Sciatic nerve (tissue), 2 donors: ENCODE data around the gene GNS. TPM values are rescaled to one million over a fixed set of nuclear protein-coding genes. Genes with fewer than 3 reads are reported as not detected.
"Not testable (repeated sequence)": the region's sequence is repeated elsewhere in the genome, so short reads cannot be mapped to it uniquely, and the experiment has no call there.

Experiments
- ATAC-seq: fragments of 200-7000 bp; cut with Tn5 transposase; one replicate; pipeline ENCODE4 v1.9.1; 2020; ENCODE audit warnings: mild to moderate bottlenecking, moderate library complexity
- DNase-seq: peaks from one replicate; pipeline ENCODE4 v3.0.0-alpha.2; 2020; ENCODE audit warnings: low spot score
- intact Hi-C: fragments of 100-400 bp; cut with DNase I; formaldehyde crosslinking; loops from one replicate; pipeline ENCODE4 v1.14.2; 2022
- total RNA-seq: library from RNA; stranded (reverse); fragmentation: NEBNext Ultra II Directional; extraction: Animal tissue kit (Norgen Biotek cat#: 25700); gene quantifications from one replicate; pipeline ENCODE4 v1.2.1, GENCODE V29; 2021
- donor health status: DM: no; HTN: no; CAD: no.
- donor health status: DM: no; HTN: no; CAD: no.

The GNS gene
- total RNA-seq, 1 donor from 2014 or later: 82.8 TPM

DNA sequence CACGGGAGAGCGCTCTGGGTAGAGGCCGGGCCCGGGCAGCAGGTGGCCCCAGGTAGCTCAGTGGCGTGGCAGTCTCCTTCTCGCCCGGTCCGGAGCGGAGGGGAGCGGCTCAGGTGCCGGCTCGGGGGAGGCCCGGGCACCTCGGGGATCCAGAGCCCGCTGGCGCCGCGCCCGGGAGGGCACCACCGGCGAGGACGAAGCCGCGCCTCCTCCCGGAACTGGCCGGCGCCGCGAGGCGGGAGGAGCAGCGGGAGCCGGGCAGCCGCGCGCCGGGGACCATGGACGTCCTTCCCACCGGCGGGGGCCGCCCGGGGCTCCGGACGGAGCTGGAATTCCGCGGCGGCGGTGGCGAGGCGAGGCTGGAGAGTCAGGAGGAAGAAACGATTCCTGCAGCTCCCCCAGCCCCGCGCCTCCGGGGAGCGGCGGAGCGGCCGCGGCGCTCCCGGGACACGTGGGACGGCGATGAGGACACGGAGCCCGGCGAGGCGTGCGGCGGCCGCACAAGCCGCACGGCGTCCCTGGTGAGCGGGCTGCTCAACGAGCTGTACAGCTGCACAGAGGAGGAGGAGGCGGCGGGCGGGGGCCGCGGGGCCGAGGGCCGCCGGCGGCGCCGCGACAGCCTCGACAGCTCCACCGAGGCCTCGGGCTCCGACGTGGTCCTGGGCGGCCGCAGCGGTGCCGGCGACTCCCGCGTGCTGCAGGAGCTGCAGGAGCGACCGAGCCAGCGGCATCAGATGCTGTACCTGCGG lies 21.5 kb upstream of the GNS start:
- DNase-seq (peak; percentile 62), ATAC-seq (peak; percentile 61)
- intact Hi-C loops: no loop called here

DNA sequence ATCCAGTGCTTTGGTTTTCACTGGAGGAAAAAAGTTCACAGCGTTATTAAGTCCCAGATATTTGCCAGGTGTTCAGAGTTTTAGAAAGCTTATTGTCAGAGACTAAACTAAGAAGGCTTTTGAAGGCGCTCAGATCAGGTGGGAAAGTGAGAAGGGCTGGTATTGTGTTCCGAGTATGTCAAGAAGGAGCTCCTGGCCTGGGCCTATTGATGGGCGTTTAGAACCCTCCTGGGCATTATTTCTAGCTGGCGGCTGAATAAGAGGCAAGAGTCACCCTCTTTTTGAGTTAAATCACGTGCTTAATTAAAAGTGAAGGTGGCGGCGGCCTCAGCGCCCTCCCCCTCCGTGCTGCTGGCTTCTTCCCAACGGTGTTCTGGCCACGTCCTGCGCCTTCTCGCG lies 20.9 kb upstream of the GNS start:
- DNase-seq (no peak), ATAC-seq (no peak)
- intact Hi-C loops: no loop called here

DNA sequence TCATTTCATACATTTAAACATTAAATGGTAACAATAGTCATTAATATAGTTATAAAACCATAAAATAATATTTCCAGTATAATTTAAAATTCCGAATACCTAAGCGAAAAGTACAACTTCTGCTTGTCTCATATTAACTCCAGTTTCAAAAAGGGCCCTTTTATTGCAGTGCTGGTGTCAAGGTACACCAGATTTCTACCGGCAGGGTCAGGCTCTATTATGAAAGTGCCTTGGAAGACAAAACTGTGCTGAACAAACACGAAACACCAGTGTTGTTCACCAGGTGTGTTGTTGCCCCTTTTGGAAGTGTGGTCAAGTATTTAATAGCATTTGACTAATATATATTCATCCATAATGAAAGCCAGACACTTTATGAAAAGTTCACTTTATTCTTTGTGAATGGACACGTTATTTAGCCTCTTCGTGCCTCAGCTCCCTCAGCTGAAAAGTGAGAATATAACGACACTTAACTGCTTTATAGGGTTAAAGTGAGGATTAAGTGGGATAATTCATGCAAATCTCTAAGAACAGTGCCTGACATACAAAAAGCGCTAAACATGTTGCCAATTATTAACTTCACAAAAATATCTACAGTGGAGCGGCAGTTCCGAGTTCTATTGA lies 20.3 kb upstream of the GNS start:
- ATAC-seq: no peak
- intact Hi-C loops: no loop called here
- DNase-seq: no peak

DNA sequence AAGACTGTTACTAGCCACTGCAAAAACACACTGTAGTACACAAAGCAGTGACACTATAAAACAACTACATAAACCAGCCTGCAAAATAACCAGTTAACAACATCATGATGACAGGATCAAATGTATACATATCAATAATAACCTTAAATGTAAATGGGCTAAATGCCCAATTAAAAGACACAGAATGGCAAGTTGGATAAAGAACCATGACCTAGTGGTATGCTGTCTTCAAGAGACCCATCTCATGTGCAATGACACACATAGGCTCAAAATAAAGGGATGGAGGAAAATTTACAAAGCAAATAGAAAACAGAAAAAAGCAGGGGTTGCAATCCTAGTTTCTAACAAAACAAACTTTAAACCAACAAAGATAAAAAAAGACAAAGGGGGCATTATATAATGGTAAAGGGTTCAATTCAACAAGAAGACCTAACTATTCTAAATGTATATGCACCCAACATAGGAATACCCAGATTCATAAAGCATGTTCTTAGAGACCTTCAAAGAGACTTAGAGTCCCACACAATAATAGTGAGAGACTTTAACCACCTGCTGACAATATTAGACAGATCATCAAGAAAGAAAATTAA lies 16.0 kb upstream of the GNS start:
- intact Hi-C loops, ATAC-seq, DNase-seq: not testable (repeated sequence)

DNA sequence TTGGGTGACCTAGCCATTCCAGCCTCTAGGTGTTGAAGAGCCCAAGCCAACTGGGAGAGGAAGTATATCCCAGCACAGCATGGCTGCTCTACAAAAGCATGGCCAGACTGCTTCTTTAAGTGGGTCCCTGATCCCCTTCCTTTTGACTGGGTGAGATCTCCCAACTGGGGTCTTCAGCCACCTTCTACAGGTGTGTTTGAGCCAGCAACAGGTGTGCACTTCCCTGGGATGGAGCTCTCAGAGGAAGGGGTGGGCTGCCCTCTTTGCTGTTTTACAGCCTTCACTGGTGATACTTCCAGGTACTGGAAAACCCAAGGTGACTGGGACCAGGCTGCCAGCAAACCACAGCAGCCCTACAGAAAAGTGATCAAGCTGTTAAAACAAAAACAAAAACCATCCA lies 14.2 kb upstream of the GNS start:
- no peak for DNase-seq
- intact Hi-C loops: no loop called here
- no peak for ATAC-seq

DNA sequence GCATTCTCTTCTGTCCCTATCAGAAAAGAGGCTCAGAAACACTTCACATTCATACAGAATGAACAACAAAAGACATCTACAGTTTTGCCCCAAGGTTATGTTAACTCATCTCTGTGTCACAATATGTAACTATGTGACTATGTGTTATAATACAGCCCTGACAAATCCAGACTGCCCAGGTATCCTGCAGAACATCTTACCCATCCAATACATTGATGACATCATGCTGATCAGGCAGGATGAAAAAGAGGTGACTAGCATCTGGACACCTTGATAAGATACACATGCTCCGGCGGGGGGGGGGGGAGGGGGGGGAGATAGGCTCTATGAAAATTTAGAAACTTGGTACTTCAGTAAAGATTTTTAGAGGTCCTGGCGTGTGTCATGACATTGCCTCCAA lies 8.3 kb upstream of the GNS start:
- DNase-seq (no peak), ATAC-seq (no peak)
- intact Hi-C loops: no loop called here

DNA sequence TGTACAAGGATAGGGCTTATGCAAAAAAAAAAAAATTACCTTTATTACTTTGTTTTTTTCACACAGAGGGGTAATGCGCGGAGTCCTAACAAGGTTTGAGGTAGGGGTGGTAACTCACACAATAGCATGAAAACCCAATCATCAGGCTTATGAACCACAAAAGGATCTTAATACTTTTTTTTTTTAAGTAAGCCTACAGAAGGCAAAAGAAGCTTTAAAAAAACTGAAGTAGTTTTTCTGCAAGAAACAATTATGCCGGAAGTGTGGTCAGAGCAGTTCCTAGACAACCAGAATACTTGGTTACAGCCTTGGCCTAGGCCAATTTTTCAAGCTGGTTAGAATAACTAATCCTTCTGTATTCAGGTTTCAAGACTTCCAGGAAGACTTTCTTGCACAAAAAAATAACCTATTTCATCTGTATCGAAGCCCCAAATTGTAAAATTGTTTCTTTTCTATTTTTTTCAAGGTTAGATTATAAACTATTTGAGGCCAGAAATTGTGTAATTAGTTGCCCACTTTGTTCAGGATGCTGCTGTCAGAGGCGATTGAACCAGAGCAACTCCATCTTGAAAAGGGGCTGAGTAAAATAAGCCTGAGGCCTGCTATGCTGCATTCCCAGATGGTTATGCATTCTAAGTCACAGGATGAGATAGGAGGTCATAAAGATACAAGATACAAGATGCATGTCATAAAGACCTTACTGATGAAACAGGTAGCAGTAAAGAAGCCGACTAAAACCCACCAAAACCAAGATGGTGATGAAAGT lies 1.8 kb upstream of the GNS start:
- intact Hi-C loops: no loop called here
- ATAC-seq: no peak

DNA sequence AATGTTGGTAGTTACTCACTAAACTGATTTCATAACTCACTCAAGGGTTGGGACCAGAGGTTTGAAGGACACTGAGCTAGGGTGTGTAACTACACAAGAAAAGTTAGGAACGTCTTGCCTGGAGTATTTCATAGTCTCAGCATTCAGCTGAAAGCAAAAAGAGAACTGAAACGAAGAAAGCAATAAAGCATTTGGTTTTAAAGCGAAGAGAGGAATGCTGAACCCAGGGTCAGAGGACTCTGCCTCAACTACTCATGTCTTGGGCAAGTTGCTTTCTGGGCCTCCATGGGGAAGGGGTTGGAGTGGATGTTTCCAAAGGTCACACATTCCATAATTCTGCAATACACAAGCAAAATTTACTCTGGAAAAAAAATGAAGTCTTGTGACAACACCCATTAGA lies 1.4 kb downstream of the GNS start:
- ATAC-seq: no peak
- no peak for DNase-seq
- intact Hi-C loops: no loop called here

More for the DNA sequence above, 1.8 kb upstream of the GNS start:
- no peak for DNase-seq

DNA sequence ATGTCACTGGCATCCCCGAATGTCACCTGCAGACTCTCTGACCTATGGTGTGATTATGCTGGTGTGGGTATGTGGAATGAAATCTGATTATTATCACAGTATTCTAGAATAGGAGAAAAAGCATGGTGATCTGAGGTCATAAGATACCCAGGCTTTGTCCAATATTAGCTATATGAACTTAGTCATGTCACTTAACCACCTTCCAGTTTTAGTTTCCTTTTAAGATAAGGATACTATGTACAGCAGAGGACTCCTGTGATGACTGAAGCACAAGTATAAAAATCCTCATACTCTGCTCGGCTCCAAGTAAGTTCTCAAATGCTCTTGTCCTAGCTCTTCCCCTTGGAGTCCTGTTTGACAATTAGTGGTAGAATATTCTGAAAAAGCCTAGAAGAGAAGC lies 2.8 kb downstream of the GNS start:
- intact Hi-C loops: no loop called here
- DNase-seq (no peak), ATAC-seq (no peak)

DNA sequence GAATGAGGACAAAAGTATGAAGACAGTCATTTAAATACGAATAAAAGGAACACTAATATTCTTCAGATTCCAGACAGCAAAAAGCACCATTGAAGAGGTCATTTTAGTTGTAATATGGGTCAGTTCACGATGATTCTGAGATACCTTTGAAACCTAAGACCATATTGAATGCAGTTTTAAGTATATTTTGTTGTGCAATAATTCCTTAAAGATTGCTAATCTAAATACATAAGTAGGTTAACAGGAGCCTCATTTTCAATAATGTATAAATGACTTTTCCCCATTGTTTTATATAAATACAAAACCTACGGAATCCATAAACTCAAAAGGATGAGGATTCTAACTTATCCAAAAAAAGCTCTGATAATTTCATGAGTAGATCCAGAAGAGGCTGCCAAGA lies 5.8 kb downstream of the GNS start:
- DNase-seq (no peak), ATAC-seq (no peak)
- intact Hi-C loops: no loop called here

DNA sequence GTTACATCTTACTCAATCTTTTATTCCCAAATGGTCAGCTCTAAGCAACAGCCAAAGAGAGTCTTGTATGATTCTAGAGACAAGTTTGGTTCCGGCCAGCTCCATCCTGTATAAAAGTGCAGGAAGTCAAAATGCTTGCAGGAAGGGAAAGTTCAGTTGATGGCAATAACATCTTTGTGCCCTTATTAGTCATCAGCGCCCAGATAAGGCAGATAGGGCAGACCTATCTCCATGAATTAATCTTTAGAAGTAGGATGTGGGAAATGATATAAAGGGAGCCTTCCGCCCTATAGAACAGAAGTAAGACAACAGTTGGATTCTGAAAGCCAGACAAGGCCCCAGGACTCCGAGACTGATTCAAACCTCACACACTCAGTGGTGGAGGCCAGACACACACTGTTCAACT lies 6.4 kb downstream of the GNS start:
- intact Hi-C loops: no loop called here
- peak; percentile 88 for ATAC-seq
- no peak for DNase-seq

DNA sequence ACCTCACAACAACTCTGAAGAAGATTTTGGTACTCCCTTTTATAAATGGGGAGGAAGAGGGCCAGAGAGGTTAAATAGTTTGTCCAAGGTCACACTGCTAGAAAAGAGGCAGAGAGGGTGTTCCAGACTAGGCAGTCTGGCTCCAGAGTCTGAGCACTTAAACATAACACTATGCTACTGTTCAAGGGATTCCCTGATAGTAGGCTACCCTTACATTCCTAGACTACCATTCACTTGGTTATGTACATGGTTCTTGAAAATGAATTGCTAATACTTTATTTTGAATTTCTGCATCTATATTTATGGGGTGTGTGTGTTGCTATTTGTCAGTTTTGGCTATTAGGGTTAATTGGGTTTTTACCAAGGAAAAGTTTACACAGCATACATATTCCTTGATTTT lies 7.2 kb downstream of the GNS start:
- ATAC-seq (no peak), DNase-seq (no peak)
- intact Hi-C loops: no loop called here

DNA sequence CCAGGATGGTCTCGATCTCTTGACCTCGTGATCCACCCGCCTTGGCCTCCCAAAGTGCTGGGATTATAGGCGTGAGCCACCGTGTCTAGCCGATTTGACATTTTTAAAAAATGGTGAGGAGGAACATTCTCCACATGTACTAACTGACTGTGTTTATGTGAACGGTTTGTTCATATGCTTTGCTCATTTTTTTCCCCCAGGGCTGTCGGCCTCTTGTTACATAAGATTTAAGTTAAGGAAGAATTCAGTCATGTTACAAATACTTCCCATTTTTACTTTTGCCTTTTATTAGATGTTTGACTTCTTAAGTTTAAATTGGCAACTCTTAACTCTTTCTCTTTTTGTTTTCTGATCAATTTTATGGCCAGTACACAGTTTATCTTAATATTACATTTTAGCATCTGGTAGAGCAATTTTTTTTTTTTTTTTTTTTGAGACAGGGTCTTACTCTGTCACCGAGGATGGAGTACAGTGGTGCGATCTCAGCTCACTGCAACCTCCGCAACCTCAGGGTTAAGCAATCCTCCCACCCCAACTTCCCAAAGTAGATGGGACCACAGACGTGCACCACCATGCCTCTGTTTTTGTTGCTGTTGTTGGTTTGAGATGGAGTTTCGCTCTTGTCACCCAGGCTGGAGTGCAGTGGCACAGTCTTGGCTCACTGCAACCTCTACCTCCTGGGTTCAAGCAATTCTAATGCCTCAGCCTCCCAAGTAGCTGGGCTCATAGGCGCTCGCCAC lies 9.6 kb downstream of the GNS start:
- DNase-seq: no peak
- no peak for ATAC-seq
- intact Hi-C loops: no loop called here

DNA sequence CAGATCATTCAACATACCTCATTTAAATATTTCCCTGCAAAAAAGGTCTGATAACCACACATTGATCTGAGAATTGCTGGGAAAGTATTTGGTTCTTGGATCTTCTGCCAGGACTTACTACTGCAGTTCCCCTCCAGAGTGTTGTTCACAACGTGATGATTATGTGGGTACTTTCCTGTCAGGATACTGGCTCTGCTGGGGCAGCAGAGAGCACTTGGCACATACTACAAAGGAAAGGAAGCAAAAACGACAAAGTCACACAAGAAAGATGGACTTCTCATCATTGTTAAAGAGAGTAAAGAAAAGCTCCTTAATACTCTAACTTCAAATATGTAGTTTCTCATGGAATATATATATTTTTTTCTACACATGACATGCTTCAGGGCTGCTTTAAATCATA lies 11.5 kb downstream of the GNS start:
- no peak for ATAC-seq
- intact Hi-C loops: no loop called here

DNA sequence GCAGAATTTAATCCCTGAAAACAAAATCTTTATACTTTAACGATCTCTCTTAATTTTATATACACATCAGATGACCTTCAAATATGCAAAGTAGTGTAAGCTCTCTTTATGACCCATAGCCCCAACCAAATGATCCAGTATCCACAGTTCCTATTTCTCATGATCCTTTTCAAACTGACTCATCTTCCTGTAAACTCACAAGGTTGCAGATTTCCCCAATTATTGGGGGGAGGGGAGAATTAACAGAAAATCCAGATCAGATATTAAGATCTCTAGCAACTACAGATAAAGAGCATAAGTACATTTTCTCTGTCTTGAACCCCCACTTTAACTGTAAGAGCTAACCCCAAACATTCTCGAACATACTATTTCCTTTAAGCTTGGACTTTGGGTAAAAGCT lies 12.5 kb downstream of the GNS start:
- intact Hi-C loops: no loop called here
- DNase-seq: no peak
- ATAC-seq: no peak

More for the DNA sequence above, 11.5 kb downstream of the GNS start:
- no peak for DNase-seq

DNA sequence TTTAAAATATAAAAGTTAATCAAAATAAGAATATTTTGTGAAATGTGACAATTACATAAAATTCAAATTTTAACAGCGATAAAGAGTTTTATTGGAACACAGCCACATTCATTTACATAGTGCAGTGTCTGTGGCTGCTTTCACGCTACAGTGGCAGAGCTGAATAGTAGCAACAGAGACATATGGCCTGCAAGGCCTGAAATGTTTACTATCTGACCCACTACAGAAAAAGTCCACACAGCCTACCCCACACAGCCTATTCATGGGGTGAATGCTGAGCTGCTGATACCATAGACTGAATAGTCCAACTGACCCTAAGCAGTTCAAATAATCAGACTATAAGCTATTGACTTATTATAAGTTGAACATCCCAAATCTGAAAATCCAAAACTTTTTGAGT lies 13.2 kb downstream of the GNS start:
- ATAC-seq (no peak), DNase-seq (no peak)
- intact Hi-C loops: no loop called here

DNA sequence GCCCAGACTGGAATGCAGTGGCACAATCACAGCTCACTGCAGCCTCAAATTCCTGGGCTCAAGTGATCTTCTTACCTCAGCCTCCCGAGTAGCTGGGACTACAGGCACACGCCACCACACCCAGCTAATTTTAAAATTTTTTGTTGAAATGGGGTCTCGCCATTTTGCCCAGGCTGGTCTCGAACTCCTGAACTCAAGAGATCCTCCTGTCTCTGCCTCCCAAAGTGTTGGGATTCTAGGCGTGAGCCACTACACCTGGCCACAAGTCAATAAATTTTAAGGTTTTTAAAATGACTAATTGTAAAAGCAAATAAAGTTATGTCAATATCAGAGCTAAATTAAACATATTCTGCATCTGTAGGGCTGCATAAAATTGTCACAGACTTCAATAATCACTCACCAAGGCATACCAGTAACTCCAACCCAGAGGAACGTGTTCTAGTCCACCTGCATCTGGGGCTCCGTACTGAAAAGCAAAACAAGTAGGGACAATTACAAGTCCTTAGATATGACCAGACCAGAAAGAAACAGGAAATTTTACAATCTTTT lies 13.9 kb downstream of the GNS start:
- DNase-seq (no peak), ATAC-seq (no peak)
- intact Hi-C loops: no loop called here

DNA sequence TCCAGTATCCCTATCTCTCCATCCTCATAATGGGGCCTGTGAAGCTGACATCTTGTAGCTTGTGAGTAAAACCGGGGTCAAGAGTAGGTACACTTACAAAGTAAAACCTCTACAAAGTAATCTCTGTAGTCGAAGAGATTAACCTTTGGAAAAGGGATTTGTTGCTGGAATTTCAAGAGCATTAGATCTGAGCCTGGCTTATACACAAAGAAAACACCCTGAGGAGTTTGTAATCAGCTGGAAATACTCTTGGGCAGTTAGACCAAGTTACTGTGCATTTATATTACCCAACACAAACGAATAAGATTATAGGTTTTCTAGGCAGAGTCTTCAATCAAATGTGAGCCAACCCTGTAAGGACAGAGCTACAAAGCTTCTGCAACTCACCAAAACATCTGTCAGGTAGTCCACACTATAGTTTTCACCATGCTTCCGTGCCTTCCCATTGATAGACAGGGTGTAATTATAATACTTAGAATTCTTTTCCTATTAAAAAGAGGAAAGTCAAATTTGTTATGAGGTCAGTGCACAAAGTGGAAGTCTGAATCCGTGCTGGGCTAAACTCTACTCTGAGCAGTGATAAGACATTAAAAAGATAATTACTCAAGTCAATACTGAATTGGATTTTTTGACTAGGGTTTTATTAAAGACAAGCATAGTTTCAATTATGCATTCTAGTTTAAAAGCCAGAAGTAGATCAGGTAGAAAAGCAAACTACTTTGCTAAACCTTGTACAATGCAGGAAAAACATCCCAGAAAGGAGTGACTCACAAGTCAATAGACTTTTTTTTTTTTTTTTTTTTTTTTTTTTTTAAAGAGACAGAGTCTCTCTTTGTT lies 14.6 kb downstream of the GNS start:
- DNase-seq: no peak
- no peak for ATAC-seq
- intact Hi-C loops: no loop called here
